Activated CD8-positive, alpha-beta memory T cell treated with anti-CD3 and anti-CD28 coated beads for 1 hour (primary cell): ENCODE data around the gene CERCAM.
A peak's percentile ranks its signal among the peaks of the same experiment; 100 is the strongest.
"Not testable (repeated sequence)": the region's sequence is repeated elsewhere in the genome, so short reads cannot be mapped to it uniquely, and the experiment has no call there.

ENCODE experiments used
- DNase-seq, 2 donors: peaks; one replicate each; pipeline ENCODE4 v3.0.0-alpha.2; 2020; ENCODE audit warnings: low read depth in 1 of 2; ENCODE audit errors: extremely low read depth in 1 of 2

CERCAM gene

GRCh38 chr9:128393145-128393775, 27.4 kb upstream of the CERCAM start:
- no peak for DNase-seq

DNA sequence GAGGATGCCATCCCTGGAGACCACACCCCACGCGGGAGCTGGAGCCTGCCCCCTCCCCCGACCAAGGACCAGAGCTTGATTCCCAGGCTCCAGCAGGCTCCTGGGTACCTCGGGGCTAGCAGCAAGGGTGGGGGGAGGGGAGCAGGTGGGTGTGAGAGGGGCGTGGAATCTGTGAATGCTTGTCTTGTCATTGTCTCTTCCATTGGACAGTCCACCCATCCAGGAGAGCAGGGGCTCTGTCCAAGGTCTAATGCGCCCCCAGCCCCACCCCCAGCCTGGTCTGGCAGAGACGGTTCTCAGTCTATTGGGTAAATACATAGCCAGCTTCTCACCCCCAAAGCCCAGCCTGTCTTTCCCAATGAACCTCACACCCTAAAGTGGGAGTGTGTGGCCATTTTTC, 26.7 kb upstream of the CERCAM start:
- no peak for DNase-seq

GRCh38 chr9:128394379-128395168, 26.1 kb upstream of the CERCAM start:
- DNase-seq: no peak

DNA sequence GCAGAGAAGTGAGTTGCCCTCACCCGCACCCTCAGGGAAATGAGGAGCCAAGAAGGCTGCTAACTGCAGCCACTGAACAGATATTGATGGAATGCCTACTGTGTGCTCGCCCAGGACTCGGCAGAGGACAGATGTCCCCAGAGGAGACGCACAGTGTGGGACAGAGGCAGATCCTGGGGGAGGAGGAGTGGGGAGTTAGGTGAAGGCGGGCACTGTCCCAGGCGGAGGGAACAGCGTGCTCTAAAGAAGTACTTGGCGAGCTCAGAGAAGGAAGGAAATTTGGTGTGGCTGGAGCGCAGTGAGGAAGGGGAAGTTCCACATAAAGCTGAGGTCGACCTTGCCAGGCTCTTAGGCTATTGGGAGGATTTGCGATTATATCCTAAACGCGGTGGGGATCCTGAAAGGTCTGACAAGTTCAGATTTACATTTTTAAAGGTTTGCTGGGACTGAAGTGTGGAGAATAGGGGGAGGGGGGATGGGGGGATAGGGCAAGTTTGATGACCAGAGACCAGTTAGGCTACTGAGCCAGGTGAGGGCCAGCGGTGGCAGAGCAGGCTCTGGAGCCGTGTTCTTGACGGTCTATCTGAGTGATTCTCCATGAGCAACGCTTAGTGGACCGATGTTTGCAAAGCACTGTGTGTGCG, 23.6 kb upstream of the CERCAM start:
- no peak for DNase-seq

- DNase-seq: no peak
Observed at GRCh38 chr9:128397831-128398230, 22.8 kb upstream of the CERCAM start.

DNA sequence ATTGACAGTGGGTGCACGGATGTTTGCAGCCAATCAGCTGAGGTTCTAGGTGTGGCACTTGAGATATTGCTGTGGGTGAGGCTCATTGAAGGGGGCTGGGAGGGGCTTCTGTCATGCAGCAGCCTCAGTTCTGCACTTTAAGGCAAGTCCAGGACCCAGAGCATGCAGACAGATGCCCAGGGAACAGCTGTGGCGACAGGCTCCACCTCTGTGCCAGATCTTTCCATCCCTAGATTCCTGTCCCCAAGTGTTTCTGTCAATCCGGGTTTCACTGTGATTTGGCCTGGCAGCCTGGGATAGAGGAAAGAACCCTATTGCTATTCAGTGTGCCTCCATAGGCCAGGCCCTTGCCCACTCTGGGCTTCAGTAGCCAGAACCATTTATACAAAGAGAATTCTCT, 20.8 kb upstream of the CERCAM start:
- no peak for DNase-seq

DNA sequence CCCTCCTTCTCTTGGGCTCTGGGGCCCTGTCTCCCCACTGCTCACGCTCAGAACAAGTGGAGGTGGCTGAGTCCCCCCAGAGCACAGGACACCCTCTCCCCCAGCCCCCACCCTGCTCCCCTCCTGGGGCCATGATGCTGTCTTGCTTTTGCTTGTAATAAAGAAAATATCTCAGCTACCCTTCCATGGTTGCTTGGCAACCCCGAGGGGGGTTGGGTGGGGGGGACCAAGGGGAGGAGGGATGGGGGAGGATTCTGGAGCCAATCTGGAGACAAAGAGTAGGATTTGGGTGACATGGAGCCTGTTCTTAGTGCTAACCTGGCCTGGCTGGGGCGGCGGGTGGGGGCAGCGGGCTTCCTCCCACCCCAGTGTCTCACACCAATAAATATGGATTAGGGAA, 16.1 kb upstream of the CERCAM start:
- DNase-seq: no peak

- no peak for DNase-seq
Observed at GRCh38 chr9:128405077-128405779, 15.4 kb upstream of the CERCAM start.

GRCh38 chr9:128405780-128406171, 14.9 kb upstream of the CERCAM start:
- DNase-seq: no peak

- no peak for DNase-seq
Observed at GRCh38 chr9:128406848-128407391, 13.7 kb upstream of the CERCAM start.

- no peak for DNase-seq
Observed at GRCh38 chr9:128408963-128409431, 11.7 kb upstream of the CERCAM start.

- no peak for DNase-seq
Observed at GRCh38 chr9:128409450-128409849, 11.2 kb upstream of the CERCAM start.

DNA sequence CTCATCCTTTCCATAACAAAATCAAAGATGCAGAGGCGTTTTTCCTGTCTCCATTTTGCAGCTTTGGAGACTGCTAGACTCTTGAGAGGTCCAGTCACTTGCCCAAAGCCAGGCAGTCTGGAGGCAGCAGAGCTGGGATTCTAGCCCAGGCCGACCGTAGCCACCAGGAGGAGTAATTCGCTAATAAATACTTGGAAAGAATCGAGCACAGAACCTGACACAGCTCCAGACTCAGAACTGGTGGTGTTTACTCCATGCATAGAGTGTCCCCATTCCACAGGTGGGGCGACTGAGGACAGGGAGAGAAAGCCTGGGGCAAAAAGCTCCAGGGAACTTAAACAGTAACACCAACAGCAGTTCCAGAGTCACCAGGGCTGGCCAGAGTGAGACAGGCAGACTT, 10.7 kb upstream of the CERCAM start:
- DNase-seq: no peak

- no peak for DNase-seq
Observed at GRCh38 chr9:128411364-128412119, 9.1 kb upstream of the CERCAM start.

GRCh38 chr9:128412120-128412790, 8.4 kb upstream of the CERCAM start:
- DNase-seq: peak in 1 of 2 donors; percentile 19

- DNase-seq: not testable (repeated sequence)
Observed at GRCh38 chr9:128413728-128414127, 6.9 kb upstream of the CERCAM start.

DNA sequence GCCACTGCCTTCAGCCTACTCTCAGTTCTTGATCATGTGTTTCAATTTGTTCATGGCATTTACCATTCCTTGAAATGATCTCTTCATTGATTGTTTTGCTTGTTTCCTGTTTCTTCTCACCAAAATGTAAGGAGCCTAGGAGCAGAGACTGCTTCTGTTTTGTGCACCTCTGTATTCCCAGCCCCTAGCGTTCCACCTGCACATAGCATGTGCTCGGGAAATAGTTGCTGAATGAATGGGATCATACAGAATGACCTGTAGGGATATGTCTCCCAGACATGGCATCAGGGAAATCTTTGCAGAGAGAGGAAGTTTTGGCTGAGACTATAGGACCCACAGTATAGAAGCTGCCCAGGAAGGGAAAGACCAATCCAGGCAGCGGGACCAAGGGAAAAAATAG, 6.2 kb upstream of the CERCAM start:
- DNase-seq: no peak

- DNase-seq: no peak
Observed at GRCh38 chr9:128415281-128415680, 5.4 kb upstream of the CERCAM start.

- no peak for DNase-seq
Observed at GRCh38 chr9:128416014-128416413, 4.6 kb upstream of the CERCAM start.
